ENCODE results near the gene DAZ2.
"Not testable (repeated sequence)": the region's sequence is repeated elsewhere in the genome, so short reads cannot be mapped to it uniquely, and the experiment has no call there.

The DAZ2 gene, protein sequence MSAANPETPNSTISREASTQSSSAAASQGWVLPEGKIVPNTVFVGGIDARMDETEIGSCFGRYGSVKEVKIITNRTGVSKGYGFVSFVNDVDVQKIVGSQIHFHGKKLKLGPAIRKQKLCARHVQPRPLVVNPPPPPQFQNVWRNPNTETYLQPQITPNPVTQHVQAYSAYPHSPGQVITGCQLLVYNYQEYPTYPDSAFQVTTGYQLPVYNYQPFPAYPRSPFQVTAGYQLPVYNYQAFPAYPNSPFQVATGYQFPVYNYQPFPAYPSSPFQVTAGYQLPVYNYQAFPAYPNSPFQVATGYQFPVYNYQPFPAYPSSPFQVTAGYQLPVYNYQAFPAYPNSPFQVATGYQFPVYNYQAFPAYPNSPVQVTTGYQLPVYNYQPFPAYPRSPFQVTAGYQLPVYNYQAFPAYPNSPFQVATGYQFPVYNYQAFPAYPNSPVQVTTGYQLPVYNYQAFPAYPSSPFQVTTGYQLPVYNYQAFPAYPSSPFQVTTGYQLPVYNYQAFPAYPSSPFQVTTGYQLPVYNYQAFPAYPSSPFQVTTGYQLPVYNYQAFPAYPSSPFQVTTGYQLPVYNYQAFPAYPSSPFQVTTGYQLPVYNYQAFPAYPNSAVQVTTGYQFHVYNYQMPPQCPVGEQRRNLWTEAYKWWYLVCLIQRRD

DNA sequence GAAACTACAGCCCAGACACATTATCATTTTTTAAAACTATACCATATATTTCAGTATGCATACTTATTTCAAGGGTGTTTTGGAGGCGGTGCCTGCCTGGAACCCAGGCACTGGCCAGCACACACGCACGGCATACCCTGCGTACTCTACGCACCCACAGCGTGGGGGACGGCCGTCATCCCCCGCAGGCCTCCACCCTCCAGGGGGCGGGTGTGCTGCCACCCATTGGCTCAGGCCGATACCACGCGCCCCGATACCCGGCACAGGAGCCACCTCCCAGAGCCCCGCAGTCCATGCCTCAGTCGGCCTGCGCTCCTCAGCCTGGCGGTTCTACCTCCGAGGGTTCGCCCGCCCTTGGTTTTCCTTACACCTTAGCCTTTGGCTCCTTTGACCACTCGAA, at the start of gene DAZ2:
Gene DAZ2, plus strand, starts transcription at position 301 of the 400 bp plus-strand sequence. CDS start 208 bp downstream, outside the sequence.
- peak; percentile 16 for ATAC-seq (replicated peaks; ENCODE audit: extremely low read depth, poor library complexity, severe bottlenecking)
- DNase-seq (ENCODE audit: low spot score in 2 of 2); H3K9me3 Mint-ChIP-seq; H3K27ac Mint-ChIP-seq (ENCODE audit: low read depth); H3K36me3 Mint-ChIP-seq (ENCODE audit: insufficient read depth); H3K4me3 Mint-ChIP-seq; H3K4me1 Mint-ChIP-seq; H3K27me3 Mint-ChIP-seq: not testable (repeated sequence)

DNA sequence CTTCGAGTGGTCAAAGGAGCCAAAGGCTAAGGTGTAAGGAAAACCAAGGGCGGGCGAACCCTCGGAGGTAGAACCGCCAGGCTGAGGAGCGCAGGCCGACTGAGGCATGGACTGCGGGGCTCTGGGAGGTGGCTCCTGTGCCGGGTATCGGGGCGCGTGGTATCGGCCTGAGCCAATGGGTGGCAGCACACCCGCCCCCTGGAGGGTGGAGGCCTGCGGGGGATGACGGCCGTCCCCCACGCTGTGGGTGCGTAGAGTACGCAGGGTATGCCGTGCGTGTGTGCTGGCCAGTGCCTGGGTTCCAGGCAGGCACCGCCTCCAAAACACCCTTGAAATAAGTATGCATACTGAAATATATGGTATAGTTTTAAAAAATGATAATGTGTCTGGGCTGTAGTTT, 20.4 kb upstream of the DAZ2 start, which contains the start of gene DAZ1:
Gene DAZ1, minus strand, starts transcription at position 101 of the 400 bp plus-strand sequence. CDS start 208 bp downstream, outside the sequence.
- not testable (repeated sequence) for H3K4me3 Mint-ChIP-seq; H3K27me3 Mint-ChIP-seq; ATAC-seq (replicated peaks; ENCODE audit: extremely low read depth, poor library complexity, severe bottlenecking); H3K4me1 Mint-ChIP-seq; H3K27ac Mint-ChIP-seq (ENCODE audit: low read depth); H3K9me3 Mint-ChIP-seq; DNase-seq (ENCODE audit: low spot score in 2 of 2); H3K36me3 Mint-ChIP-seq (ENCODE audit: insufficient read depth)

DNA sequence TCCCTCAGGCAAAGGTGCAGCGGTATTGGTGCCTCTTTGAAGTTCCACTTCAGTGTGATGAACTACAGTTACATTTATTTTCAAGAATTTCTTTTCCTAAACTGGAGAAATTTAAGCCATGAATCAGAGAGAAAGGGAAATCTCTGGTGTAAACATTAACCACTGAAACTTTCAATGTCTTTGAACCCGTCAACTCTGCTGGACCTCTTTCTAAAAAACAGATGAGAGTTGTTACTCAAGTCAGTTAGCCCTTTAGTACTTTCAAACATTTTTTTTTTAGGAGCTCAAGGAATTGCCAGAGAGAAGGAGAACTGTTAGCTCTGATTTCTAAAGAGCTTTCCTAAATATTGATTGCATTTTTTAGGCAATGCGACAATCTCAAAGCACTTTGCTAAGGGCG, 11.9 kb upstream of the DAZ2 start:
- H3K36me3 Mint-ChIP-seq (ENCODE audit: insufficient read depth); H3K27me3 Mint-ChIP-seq; DNase-seq (ENCODE audit: low spot score in 2 of 2); H3K27ac Mint-ChIP-seq (ENCODE audit: low read depth); H3K9me3 Mint-ChIP-seq; H3K4me1 Mint-ChIP-seq; ATAC-seq (replicated peaks; ENCODE audit: extremely low read depth, poor library complexity, severe bottlenecking); H3K4me3 Mint-ChIP-seq: not testable (repeated sequence)

- not testable (repeated sequence) for H3K4me3 Mint-ChIP-seq; H3K9me3 Mint-ChIP-seq; H3K27me3 Mint-ChIP-seq; DNase-seq (ENCODE audit: low spot score in 2 of 2); ATAC-seq (replicated peaks; ENCODE audit: extremely low read depth, poor library complexity, severe bottlenecking); H3K27ac Mint-ChIP-seq (ENCODE audit: low read depth); H3K4me1 Mint-ChIP-seq; H3K36me3 Mint-ChIP-seq (ENCODE audit: insufficient read depth)
Measured at GRCh38 chrY:23209802-23210495, 9.4 kb upstream of the DAZ2 start.

- H3K9me3 Mint-ChIP-seq, H3K4me3 Mint-ChIP-seq: not testable (repeated sequence)
Measured at GRCh38 chrY:23210681-23211080, 8.7 kb upstream of the DAZ2 start.

More at GRCh38 chrY:23210681-23211080, 8.7 kb upstream of the DAZ2 start:
- H3K27ac Mint-ChIP-seq (ENCODE audit: low read depth); H3K27me3 Mint-ChIP-seq; ATAC-seq (replicated peaks; ENCODE audit: extremely low read depth, poor library complexity, severe bottlenecking); H3K36me3 Mint-ChIP-seq (ENCODE audit: insufficient read depth); DNase-seq (ENCODE audit: low spot score in 2 of 2); H3K4me1 Mint-ChIP-seq: not testable (repeated sequence)
